NCI-H2029 (cell line): ENCODE results near the gene AKR1D1.
A peak's percentile ranks its signal among the peaks of the same experiment; 100 is the strongest.
"Not testable (repeated sequence)": the region's sequence is repeated elsewhere in the genome, so short reads cannot be mapped to it uniquely, and the experiment has no call there.

Experiments
- DNase-seq: peaks from one replicate; lab custom pipeline; 2025; lab: John Stamatoyannopoulos, UW

The AKR1D1 gene

GRCh38 chr7:138122162-138122561, 45.9 kb downstream of the AKR1D1 start:
- no peak for DNase-seq

- DNase-seq, result no peak
These were observed 48.9 kb downstream of the AKR1D1 start for GRCh38 chr7:138125119-138125518.

GRCh38 chr7:138125598-138126111, 49.4 kb downstream of the AKR1D1 start:
- DNase-seq, result no peak

GRCh38 chr7:138126928-138127327, 50.7 kb downstream of the AKR1D1 start:
- no peak for DNase-seq

GRCh38 chr7:138127996-138128395, 51.7 kb downstream of the AKR1D1 start:
- DNase-seq, result no peak

GRCh38 chr7:138129551-138130165, 53.4 kb downstream of the AKR1D1 start:
- DNase-seq, result no peak

GRCh38 chr7:138137423-138138171, 61.3 kb downstream of the AKR1D1 start:
- DNase-seq, result no peak

- DNase-seq, result no peak
These were observed 62.0 kb downstream of the AKR1D1 start for GRCh38 chr7:138138244-138138643.

- no peak for DNase-seq
These were observed 66.4 kb downstream of the AKR1D1 start for GRCh38 chr7:138142583-138143201.

- DNase-seq, result no peak
These were observed 68.7 kb downstream of the AKR1D1 start for GRCh38 chr7:138144958-138145357.

- DNase-seq, result not testable (repeated sequence)
These were observed 70.0 kb downstream of the AKR1D1 start for GRCh38 chr7:138146221-138146620.

- DNase-seq, result not testable (repeated sequence)
These were observed 70.8 kb downstream of the AKR1D1 start for GRCh38 chr7:138146757-138147734.

- no peak for DNase-seq
These were observed 75.7 kb downstream of the AKR1D1 start for GRCh38 chr7:138151731-138152577.

GRCh38 chr7:138154661-138155060, 78.4 kb downstream of the AKR1D1 start:
- DNase-seq, result no peak

- DNase-seq, result no peak
These were observed 81.4 kb downstream of the AKR1D1 start for GRCh38 chr7:138157702-138158101.

- DNase-seq, result no peak
These were observed 82.7 kb downstream of the AKR1D1 start for GRCh38 chr7:138158739-138159528.

GRCh38 chr7:138161600-138162081, 85.4 kb downstream of the AKR1D1 start:
- DNase-seq, result peak; percentile 97

GRCh38 chr7:138162236-138162635, 86.0 kb downstream of the AKR1D1 start:
- no peak for DNase-seq

- DNase-seq, result no peak
These were observed 87.5 kb downstream of the AKR1D1 start for GRCh38 chr7:138163800-138164199.

- DNase-seq, result no peak
These were observed 88.5 kb downstream of the AKR1D1 start for GRCh38 chr7:138164804-138165203.
